ENCODE results near the gene SNX14. TPM values are rescaled to one million over a fixed set of nuclear protein-coding genes. Genes with fewer than 3 reads are reported as not detected.

SNX14 gene
- total and polyA plus RNA-seq, 10 of the 15 experiments (the other 5 are each of a cell fraction or from before 2014, with no cell fraction given), result 34.2 to 122 (median 51.0) TPM

DNA sequence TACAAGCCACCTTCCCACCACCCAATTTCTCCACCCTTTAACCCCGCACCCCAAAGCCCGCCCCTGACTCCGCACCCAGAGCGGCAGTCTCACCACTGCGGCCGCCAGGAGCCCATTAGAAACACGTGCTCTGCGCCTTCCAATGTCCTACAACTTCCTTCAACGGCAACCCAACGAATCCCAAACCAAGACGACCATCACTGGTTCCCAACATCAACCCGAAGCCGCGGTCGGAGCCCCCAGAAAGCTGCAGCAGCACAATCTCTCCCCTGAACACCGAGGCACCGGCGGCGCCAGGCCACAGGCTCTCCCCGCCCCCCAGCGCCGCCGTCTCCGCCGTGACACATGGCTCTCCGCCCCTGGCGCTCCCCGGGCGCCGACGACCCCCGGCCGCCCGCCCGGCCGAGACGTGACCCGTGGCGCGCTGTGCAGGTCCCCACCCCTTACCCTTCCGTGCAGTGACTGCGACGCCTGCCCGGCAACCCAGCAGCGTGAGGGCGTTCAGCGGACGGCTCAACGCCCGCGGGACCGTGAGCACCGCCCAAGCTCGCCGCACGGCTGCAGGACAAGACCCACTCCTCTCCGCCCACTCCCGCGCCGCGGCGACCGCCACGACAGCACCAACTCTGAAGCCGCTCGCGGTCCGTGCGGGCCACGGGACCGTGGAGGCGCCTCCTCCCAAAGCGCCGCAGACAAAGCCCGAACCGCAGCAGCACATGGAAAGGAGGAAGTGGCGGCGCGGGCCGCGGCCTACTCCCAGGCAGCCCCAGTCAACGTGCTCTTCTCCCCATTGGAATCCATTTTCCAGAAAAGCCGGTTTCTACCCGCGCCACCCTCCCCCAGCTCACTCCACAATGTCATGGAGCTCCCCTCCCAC is 48.5 kb upstream of the SNX14 start (continued):
- TF ChIP-seq, protein P1, sequence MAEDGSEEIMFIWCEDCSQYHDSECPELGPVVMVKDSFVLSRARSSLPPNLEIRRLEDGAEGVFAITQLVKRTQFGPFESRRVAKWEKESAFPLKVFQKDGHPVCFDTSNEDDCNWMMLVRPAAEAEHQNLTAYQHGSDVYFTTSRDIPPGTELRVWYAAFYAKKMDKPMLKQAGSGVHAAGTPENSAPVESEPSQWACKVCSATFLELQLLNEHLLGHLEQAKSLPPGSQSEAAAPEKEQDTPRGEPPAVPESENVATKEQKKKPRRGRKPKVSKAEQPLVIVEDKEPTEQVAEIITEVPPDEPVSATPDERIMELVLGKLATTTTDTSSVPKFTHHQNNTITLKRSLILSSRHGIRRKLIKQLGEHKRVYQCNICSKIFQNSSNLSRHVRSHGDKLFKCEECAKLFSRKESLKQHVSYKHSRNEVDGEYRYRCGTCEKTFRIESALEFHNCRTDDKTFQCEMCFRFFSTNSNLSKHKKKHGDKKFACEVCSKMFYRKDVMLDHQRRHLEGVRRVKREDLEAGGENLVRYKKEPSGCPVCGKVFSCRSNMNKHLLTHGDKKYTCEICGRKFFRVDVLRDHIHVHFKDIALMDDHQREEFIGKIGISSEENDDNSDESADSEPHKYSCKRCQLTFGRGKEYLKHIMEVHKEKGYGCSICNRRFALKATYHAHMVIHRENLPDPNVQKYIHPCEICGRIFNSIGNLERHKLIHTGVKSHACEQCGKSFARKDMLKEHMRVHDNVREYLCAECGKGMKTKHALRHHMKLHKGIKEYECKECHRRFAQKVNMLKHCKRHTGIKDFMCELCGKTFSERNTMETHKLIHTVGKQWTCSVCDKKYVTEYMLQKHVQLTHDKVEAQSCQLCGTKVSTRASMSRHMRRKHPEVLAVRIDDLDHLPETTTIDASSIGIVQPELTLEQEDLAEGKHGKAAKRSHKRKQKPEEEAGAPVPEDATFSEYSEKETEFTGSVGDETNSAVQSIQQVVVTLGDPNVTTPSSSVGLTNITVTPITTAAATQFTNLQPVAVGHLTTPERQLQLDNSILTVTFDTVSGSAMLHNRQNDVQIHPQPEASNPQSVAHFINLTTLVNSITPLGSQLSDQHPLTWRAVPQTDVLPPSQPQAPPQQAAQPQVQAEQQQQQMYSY (CRISPR knock-in tag; IDR thresholded peaks at IDR 0.05), result no peak
- TF ChIP-seq, protein P2, sequence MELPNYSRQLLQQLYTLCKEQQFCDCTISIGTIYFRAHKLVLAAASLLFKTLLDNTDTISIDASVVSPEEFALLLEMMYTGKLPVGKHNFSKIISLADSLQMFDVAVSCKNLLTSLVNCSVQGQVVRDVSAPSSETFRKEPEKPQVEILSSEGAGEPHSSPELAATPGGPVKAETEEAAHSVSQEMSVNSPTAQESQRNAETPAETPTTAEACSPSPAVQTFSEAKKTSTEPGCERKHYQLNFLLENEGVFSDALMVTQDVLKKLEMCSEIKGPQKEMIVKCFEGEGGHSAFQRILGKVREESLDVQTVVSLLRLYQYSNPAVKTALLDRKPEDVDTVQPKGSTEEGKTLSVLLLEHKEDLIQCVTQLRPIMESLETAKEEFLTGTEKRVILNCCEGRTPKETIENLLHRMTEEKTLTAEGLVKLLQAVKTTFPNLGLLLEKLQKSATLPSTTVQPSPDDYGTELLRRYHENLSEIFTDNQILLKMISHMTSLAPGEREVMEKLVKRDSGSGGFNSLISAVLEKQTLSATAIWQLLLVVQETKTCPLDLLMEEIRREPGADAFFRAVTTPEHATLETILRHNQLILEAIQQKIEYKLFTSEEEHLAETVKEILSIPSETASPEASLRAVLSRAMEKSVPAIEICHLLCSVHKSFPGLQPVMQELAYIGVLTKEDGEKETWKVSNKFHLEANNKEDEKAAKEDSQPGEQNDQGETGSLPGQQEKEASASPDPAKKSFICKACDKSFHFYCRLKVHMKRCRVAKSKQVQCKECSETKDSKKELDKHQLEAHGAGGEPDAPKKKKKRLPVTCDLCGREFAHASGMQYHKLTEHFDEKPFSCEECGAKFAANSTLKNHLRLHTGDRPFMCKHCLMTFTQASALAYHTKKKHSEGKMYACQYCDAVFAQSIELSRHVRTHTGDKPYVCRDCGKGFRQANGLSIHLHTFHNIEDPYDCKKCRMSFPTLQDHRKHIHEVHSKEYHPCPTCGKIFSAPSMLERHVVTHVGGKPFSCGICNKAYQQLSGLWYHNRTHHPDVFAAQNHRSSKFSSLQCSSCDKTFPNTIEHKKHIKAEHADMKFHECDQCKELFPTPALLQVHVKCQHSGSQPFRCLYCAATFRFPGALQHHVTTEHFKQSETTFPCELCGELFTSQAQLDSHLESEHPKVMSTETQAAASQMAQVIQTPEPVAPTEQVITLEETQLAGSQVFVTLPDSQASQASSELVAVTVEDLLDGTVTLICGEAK (IDR thresholded peaks at IDR 0.05; ENCODE audit: borderline replicate concordance), result no peak
- TF ChIP-seq IRF4 (IDR thresholded peaks at IDR 0.05; ENCODE audit: low read depth, low read length) (no peak), RCOR1 (conservative IDR thresholded peaks at IDR 0.05; ENCODE audit: low read depth, low read length) (no peak), HCFC1 (IDR thresholded peaks at IDR 0.05; ENCODE audit: low read length) (no peak), BACH1 (IDR thresholded peaks at IDR 0.05; ENCODE audit: borderline replicate concordance) (peak; percentile 41), ASH2L (IDR thresholded peaks at IDR 0.05; ENCODE audit: borderline replicate concordance, low read depth) (no peak), BMI1 (IDR thresholded peaks at IDR 0.05; ENCODE audit: borderline replicate concordance) (no peak), JUND (IDR thresholded peaks at IDR 0.05; ENCODE audit: low read depth, low read length) (no peak), TCF7 (IDR thresholded peaks at IDR 0.05; ENCODE audit: borderline replicate concordance) (no peak), MEF2B (IDR thresholded peaks at IDR 0.05; ENCODE audit: partially characterized antibody, poor library complexity, severe bottlenecking) (no peak), NR2C2 (IDR thresholded peaks at IDR 0.05; ENCODE audit: borderline replicate concordance, control insufficient read depth, insufficient read length, low read depth) (no peak), SMAD1 (IDR thresholded peaks at IDR 0.05; ENCODE audit: low read depth, partially characterized antibody) (no peak), KLF5 (IDR thresholded peaks at IDR 0.05; ENCODE audit: partially characterized antibody) (no peak)
- TF ChIP-seq, protein P3, sequence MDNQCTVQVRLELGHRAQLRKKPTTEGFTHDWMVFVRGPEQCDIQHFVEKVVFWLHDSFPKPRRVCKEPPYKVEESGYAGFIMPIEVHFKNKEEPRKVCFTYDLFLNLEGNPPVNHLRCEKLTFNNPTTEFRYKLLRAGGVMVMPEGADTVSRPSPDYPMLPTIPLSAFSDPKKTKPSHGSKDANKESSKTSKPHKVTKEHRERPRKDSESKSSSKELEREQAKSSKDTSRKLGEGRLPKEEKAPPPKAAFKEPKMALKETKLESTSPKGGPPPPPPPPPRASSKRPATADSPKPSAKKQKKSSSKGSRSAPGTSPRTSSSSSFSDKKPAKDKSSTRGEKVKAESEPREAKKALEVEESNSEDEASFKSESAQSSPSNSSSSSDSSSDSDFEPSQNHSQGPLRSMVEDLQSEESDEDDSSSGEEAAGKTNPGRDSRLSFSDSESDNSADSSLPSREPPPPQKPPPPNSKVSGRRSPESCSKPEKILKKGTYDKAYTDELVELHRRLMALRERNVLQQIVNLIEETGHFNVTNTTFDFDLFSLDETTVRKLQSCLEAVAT (IDR thresholded peaks at IDR 0.05), result no peak; the same call in 1 of the 2 replicates
- TF ChIP-seq, protein P4, sequence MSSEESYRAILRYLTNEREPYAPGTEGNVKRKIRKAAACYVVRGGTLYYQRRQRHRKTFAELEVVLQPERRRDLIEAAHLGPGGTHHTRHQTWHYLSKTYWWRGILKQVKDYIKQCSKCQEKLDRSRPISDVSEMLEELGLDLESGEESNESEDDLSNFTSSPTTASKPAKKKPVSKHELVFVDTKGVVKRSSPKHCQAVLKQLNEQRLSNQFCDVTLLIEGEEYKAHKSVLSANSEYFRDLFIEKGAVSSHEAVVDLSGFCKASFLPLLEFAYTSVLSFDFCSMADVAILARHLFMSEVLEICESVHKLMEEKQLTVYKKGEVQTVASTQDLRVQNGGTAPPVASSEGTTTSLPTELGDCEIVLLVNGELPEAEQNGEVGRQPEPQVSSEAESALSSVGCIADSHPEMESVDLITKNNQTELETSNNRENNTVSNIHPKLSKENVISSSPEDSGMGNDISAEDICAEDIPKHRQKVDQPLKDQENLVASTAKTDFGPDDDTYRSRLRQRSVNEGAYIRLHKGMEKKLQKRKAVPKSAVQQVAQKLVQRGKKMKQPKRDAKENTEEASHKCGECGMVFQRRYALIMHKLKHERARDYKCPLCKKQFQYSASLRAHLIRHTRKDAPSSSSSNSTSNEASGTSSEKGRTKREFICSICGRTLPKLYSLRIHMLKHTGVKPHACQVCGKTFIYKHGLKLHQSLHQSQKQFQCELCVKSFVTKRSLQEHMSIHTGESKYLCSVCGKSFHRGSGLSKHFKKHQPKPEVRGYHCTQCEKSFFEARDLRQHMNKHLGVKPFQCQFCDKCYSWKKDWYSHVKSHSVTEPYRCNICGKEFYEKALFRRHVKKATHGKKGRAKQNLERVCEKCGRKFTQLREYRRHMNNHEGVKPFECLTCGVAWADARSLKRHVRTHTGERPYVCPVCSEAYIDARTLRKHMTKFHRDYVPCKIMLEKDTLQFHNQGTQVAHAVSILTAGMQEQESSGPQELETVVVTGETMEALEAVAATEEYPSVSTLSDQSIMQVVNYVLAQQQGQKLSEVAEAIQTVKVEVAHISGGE (CRISPR knock-in tag; IDR thresholded peaks at IDR 0.05), result no peak
